NCI-H1417 treated with DMSO at 0.1 percent for 48 hours (cell line): ENCODE measurements around the gene MACROD2.

Source experiments
- DNase-seq: peaks from one replicate; lab custom pipeline; 2025; lab: John Stamatoyannopoulos, UW

Gene MACROD2

DNA sequence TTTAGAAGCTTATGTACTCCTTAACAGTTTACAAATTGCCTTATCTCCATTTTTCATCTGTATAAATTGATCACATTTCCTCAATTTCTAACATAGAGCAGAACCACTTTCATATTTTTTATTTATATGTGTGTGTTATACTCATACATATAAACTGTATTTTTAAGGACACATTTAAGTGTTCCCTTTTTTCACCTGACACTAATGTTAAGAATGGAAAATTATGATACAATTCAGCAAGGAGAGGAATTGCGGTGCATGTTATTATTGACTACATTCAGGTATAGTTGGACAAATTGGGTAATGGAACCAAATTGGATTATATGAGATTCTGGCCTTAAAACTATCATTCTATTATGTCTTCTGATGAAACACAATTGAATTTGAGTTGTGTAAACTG, 821.2 kb downstream of the MACROD2 start:
- no peak for DNase-seq

- DNase-seq = no peak
These were observed 821.8 kb downstream of the MACROD2 start for GRCh38 chr20:14817101-14817500.

- DNase-seq = no peak
These were observed 825.5 kb downstream of the MACROD2 start for GRCh38 chr20:14820771-14821170.

- DNase-seq = no peak
These were observed 825.9 kb downstream of the MACROD2 start for GRCh38 chr20:14821251-14821650.

DNA sequence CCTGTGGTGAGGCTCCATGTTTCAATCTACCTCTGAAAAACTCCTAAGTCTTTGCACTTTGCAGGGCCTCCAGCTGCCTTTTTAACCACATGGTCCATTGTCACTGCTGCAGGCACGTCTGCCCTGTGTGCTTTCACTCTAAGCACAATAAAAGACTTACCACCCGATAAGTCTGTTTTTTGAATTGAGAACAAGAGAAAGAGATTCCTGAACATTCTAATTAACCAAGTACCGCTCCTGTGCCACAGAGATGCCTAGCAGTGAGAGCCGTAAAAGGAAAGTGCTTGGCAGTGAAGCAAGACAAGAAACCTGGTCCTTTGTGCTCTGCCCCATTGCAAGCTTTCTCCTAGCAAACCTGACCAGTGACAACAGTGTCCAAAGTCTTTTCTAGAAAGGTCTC, 829.7 kb downstream of the MACROD2 start:
- no peak for DNase-seq

DNA sequence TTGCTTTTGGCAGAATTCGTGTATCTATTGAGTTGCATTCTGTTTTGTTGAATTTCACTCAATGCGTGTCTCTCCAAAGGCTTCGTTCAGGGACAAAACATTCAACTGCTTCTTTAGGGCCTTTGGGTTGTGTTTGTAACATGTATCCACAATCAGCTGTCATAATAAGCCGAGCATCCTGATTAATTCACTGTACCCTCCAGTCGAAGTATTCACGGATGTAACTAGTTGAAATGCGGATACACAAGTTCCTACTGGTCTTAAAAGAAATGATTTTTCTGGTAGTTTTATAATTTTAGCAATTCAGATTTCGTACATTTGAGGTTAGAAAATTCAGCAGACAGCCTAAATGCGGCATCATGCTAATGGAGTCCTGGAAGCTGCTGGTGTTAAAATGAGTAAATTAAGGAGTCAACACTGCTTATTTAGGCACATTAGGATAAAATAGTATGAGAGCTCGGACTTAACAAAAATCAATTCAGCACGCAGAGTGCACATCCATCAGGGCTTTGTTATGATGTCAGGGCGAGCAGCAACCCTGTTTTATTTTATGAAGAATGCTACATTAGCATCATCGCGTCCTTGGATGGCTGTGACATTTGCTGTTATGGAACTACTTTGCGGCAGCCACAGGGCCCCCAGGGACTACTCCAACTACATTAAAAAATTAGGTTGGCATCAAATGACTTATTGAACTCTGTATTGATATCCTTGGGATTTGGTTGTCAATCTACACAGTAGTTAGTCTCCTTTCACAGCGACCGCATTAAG, 831.4 kb downstream of the MACROD2 start:
- peak; percentile 19 for DNase-seq

DNA sequence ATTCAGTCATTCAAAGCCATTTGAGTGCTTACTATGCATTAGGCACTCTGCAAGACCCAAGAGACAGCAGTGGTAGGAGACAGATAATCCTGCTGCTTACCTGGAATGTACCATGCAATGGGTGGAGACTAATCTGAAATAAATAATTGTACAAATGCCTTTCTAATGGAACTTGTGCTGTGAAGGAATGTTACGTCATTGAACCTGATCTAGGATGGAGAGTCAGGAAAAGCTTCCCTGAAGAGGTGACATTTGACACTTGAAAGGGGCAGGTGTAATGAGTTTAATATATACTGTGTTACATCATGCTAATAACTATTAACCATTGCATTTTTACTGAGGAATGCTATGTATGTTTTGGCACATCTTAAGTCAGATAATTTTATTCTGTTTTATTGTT, 833.1 kb downstream of the MACROD2 start:
- no peak for DNase-seq

GRCh38 chr20:14829906-14830305, 834.6 kb downstream of the MACROD2 start:
- DNase-seq = peak; percentile 84

- DNase-seq = peak; percentile 41
These were observed 835.1 kb downstream of the MACROD2 start for GRCh38 chr20:14830466-14830865.

GRCh38 chr20:14830899-14831298, 835.6 kb downstream of the MACROD2 start:
- no peak for DNase-seq

DNA sequence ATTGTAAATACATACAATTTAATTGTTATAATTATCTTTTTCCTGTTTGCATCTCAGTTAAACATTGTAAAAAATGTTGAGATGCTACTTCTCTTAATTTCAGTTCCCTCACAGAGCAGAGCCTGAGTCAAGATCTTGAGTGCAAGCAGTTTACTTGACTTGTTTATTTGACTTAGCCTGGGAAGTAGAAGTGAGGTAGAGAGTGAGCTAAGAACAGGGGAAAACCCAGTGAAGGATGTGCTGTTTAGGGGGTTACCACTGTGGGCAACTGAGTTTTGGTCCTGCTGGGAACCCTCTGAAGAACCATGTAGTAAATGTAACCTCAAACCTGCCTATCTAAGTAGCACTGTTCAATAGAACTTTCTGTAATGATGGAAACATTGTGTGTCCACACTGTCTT, 837.3 kb downstream of the MACROD2 start:
- DNase-seq = no peak

- DNase-seq = no peak
These were observed 843.6 kb downstream of the MACROD2 start for GRCh38 chr20:14838663-14839628.

GRCh38 chr20:14845199-14846160, 850.2 kb downstream of the MACROD2 start:
- no peak for DNase-seq

DNA sequence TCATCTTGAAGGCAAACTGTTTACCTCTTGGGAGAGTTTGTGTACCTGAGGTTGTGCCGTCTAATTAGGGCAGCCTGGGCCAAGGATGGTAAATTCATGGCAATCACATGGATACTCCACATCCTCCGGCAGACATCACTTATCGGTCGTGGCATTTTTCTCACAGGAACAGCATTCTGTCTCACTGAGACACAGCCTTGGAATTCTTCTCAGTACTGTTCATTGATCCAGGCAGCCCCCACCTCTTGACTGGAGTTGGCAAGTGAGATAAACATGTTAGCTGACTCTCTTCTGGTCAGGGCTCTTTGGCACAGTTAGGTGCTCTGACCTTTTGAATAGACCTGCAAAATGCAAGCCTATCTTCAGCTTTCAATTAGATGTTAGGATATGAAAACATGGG, 853.5 kb downstream of the MACROD2 start:
- no peak for DNase-seq

DNA sequence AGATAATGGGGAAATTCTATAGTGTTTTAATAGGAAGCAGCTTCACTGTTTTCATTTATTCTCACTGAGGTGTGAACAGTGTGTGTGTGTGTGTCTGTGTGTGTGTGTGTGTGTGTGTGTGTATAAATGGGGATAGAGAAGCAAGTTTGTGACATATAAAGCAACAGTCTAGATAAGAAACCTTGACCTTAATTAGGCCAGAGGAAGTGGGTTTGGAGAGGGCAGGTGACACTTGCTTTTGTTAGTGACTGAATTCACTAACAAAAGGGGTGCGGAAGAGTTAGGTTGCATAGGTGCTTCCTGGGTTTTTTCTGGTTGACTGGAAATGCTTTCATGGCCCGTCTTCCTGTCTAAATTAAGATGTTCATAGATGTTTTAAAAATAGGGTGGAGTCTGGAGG, 857.8 kb downstream of the MACROD2 start:
- no peak for DNase-seq

DNA sequence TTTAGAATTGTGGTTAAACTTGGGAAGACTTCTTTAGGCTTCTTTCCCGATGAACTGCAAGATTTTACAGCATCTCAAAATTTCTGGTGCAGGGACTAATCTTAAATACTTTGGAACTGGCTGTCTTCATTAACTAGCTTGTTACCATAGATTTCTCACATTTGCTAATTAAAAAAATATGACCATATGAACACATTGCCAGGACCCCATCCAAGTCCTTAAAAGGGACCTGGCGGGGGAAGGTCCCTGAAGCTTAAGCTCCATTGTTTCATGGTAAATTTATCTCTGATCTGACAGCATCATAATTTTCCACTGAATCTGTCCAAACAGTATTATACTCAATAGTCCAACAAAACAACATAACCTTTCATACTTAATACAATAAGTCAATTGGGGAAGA, 859.9 kb downstream of the MACROD2 start:
- DNase-seq = no peak

GRCh38 chr20:14859627-14860026, 864.3 kb downstream of the MACROD2 start:
- DNase-seq = no peak

DNA sequence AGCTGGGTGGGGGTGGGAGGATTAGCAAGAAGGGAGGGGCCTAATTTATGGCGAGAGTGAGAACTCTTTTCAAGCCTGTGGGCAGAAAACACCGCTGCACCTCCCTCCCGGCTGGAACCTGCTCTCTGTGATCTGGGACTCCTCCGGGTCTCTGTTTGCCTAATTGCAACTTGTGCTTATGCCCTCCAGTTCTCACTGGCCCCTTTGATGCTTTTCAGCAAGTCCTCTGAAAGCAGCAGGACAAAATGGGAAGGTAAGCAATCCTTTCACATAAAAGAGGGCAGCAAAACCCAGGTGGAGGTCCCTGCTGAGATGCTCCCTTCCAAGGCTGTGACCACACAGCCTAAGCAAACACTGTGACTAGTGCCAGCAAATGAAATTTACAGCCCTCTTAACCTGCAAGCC, 865.1 kb downstream of the MACROD2 start:
- DNase-seq = peak; percentile 100

DNA sequence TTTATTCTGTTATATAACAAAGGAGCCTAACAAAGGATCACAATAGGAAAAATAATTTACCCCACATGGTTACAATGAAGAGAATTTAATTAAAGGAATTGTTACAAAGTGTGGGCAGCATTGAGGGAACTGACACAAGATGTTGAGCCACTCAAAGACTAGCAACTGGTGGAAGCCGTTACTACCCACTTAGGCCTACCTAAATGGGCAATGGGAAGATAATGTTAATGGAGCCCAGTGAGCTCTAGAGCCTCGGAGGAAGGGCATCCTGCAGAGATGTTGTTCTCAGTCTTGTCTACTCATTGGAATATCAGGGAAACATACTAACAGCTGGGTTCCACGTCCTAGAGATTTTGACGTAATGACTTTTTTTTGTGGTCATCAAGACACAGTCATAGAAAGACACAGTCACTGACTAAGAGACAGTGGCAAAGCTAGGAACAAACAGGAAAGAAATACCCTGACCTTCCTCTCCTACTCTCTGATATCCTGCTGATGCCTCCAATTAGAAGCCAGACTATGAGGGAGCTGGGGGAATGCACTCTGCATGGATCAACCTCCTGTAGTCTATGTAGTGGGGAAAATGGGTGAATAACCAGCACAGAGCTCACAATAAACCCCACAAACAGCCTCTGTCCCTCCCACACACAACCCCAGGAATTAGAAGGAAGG, 865.8 kb downstream of the MACROD2 start:
- DNase-seq = no peak

- no peak for DNase-seq
These were observed 869.9 kb downstream of the MACROD2 start for GRCh38 chr20:14865169-14865568.

GRCh38 chr20:14865731-14866130, 870.4 kb downstream of the MACROD2 start:
- no peak for DNase-seq
